ENCODE data around the gene SEH1L.

Gene SEH1L

DNA sequence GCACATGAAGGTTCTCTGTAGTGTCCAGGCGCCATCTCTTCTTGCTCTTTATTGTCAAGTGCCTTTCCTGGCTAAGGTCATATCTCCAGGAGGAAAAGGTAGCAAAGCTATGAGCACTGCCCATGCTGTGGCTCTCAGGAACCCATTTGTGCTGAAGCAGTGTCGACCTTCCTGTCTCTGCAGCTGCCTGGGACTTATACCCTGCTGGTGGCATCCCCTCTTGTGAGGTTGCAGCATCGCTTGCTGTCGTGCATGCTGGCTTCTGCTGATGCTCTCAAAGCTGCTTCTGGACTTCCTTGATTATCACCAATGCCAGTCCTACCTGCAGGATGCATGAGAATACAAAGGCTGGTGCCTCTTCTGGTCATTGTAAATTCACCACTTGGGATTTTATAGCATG is 41.7 kb upstream of the SEH1L start:
- Histone ChIP-seq H3K9me3 (ENCODE audit: insufficient read depth, low read depth, low read length) (no peaks in the 10 kb centered on the region), H3F3A (ENCODE audit: low read depth) (no peaks in the 10 kb centered on the region), H3K4me1 (ENCODE audit: insufficient read depth, low read length, poor library complexity, severe bottlenecking) (no peaks in the 10 kb centered on the region), H3K9me2 (replicated peaks; ENCODE audit: low read depth, low read length) (no peaks in the 10 kb centered on the region), H4K20me1 (ENCODE audit: insufficient read depth, low read length, poor library complexity, severe bottlenecking) (no peaks in the 10 kb centered on the region), H3K27me3 (ENCODE audit: insufficient read depth, low read length, poor library complexity, severe bottlenecking) (no peaks in the 10 kb centered on the region), H3K9ac (ENCODE audit: low read depth, low read length, poor library complexity, severe bottlenecking) (no peak overlapping the region), H2AFZ (ENCODE audit: low read length) (no peak overlapping the region; the same call in 1 of the 2 replicates), H3K4me3 (ENCODE audit: low read length, poor library complexity, severe bottlenecking) (no peak overlapping the region), H3K79me2 (ENCODE audit: insufficient read depth, low read length) (no peaks in the 10 kb centered on the region), H3K36me3 (ENCODE audit: insufficient read depth, low read length) (no peaks in the 10 kb centered on the region), H3K4me2 (ENCODE audit: low read depth, low read length, poor library complexity, severe bottlenecking) (no peak overlapping the region)
- TF ChIP-seq, protein P1, sequence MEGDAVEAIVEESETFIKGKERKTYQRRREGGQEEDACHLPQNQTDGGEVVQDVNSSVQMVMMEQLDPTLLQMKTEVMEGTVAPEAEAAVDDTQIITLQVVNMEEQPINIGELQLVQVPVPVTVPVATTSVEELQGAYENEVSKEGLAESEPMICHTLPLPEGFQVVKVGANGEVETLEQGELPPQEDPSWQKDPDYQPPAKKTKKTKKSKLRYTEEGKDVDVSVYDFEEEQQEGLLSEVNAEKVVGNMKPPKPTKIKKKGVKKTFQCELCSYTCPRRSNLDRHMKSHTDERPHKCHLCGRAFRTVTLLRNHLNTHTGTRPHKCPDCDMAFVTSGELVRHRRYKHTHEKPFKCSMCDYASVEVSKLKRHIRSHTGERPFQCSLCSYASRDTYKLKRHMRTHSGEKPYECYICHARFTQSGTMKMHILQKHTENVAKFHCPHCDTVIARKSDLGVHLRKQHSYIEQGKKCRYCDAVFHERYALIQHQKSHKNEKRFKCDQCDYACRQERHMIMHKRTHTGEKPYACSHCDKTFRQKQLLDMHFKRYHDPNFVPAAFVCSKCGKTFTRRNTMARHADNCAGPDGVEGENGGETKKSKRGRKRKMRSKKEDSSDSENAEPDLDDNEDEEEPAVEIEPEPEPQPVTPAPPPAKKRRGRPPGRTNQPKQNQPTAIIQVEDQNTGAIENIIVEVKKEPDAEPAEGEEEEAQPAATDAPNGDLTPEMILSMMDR (conservative IDR thresholded peaks at IDR 0.05; ENCODE audit: low read length): no peak
- no peak for TF ChIP-seq EZH2phosphoT487 (IDR thresholded peaks at IDR 0.05; ENCODE audit: borderline replicate concordance)

DNA sequence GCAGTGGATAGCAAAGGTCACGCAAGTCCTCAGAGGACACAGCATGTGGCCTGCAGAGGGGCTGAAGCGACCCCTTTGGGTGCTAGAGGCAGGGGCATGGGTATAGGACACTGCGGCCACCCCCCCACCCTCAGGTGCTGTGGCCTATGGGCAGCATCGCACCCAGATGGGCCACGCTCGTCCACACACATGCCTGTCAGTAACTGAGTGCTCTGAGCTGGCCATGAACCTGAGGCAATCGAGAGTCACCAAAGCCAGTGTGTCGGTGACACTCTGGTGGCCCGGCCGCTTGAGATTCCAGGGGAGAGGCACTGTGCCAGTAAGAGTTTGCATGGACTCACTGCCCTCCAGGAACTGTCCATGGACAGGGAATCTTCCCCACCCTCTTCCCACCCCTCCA is 41.0 kb upstream of the SEH1L start:
- no peaks in the 10 kb centered on the region for H3K9me3 ChIP-seq (ENCODE audit: insufficient read depth, low read depth, low read length)
- H3F3A ChIP-seq (ENCODE audit: low read depth): no peaks in the 10 kb centered on the region
- no peaks in the 10 kb centered on the region for H3K9me2 ChIP-seq (replicated peaks; ENCODE audit: low read depth, low read length)
- no peaks in the 10 kb centered on the region for H3K36me3 ChIP-seq (ENCODE audit: insufficient read depth, low read length)
- H3K27me3 ChIP-seq (ENCODE audit: insufficient read depth, low read length, poor library complexity, severe bottlenecking): no peaks in the 10 kb centered on the region
- no peaks in the 10 kb centered on the region for H4K20me1 ChIP-seq (ENCODE audit: insufficient read depth, low read length, poor library complexity, severe bottlenecking)
- no peak overlapping the region for H3K4me2 ChIP-seq (ENCODE audit: low read depth, low read length, poor library complexity, severe bottlenecking)
- no peak overlapping the region for H3K4me3 ChIP-seq (ENCODE audit: low read length, poor library complexity, severe bottlenecking)
- no peaks in the 10 kb centered on the region for H3K79me2 ChIP-seq (ENCODE audit: insufficient read depth, low read length)
- H3K4me1 ChIP-seq (ENCODE audit: insufficient read depth, low read length, poor library complexity, severe bottlenecking): no peaks in the 10 kb centered on the region
- no peak overlapping the region for H3K9ac ChIP-seq (ENCODE audit: low read depth, low read length, poor library complexity, severe bottlenecking)
- TF ChIP-seq EZH2phosphoT487 (IDR thresholded peaks at IDR 0.05; ENCODE audit: borderline replicate concordance): no peak
- TF ChIP-seq, protein P1 (conservative IDR thresholded peaks at IDR 0.05; ENCODE audit: low read length): no peak
- H2AFZ ChIP-seq (ENCODE audit: low read length): no peak overlapping the region

DNA sequence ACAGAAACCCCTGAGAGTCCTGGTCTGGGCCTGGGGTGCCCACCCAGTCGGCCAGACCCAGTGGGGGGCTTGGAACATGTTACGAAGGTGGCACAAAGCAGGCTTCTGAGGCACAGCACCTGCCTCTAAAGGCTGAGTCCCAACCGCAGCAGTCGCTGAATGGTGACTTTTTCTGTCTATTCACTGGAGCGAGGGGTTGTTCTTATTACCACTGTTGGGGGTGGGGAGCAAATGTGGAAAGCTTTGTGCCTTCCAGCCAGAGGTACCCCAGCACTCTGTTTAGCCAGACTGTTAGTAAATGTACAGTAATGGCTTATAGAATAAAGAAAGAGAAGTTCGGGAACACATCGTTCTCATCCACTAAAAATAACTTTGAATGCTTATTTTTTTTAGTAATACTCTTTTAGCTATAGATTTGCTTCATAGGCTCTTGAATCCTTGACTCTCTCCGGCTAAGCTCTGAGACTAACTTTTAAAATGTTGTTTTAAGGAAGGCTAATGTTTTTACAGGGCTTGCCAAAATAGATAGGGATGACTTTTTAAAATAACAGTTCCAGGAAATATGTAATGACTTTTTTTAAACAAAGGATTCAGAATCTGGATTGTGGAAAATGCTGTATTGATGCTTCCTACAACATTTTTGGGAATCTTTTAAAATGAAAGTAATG is 40.4 kb upstream of the SEH1L start:
- no peaks in the 10 kb centered on the region for H4K20me1 ChIP-seq (ENCODE audit: insufficient read depth, low read length, poor library complexity, severe bottlenecking)
- no peak overlapping the region for H3K4me2 ChIP-seq (ENCODE audit: low read depth, low read length, poor library complexity, severe bottlenecking)
- H2AFZ ChIP-seq (ENCODE audit: low read length): no peak overlapping the region
- no peaks in the 10 kb centered on the region for H3K27me3 ChIP-seq (ENCODE audit: insufficient read depth, low read length, poor library complexity, severe bottlenecking)
- no peaks in the 10 kb centered on the region for H3K9me3 ChIP-seq (ENCODE audit: insufficient read depth, low read depth, low read length)
- H3K79me2 ChIP-seq (ENCODE audit: insufficient read depth, low read length): no peaks in the 10 kb centered on the region
- H3F3A ChIP-seq (ENCODE audit: low read depth): no peaks in the 10 kb centered on the region
- no peaks in the 10 kb centered on the region for H3K36me3 ChIP-seq (ENCODE audit: insufficient read depth, low read length)
- no peak for TF ChIP-seq EZH2phosphoT487 (IDR thresholded peaks at IDR 0.05; ENCODE audit: borderline replicate concordance)
- TF ChIP-seq, protein P1 (conservative IDR thresholded peaks at IDR 0.05; ENCODE audit: low read length): no peak
- no peaks in the 10 kb centered on the region for H3K4me1 ChIP-seq (ENCODE audit: insufficient read depth, low read length, poor library complexity, severe bottlenecking)
- no peak overlapping the region for H3K9ac ChIP-seq (ENCODE audit: low read depth, low read length, poor library complexity, severe bottlenecking)
- no peaks in the 10 kb centered on the region for H3K9me2 ChIP-seq (replicated peaks; ENCODE audit: low read depth, low read length)
- H3K4me3 ChIP-seq (ENCODE audit: low read length, poor library complexity, severe bottlenecking): no peak overlapping the region
